DOHH2 (cell line): ENCODE data around the gene GOLGA5.

Source experiments
- H3F3A ChIP-seq: fragments of 200-600 bp; sonication (generic), shearing (Covaris generic); 2 replicates; pipeline ENCODE4 v1.6.0; 2016; ENCODE audit warnings: antibody characterized with exemption, mild to moderate bottlenecking; ENCODE audit not compliant: control insufficient read depth, insufficient read depth
- H3K27ac ChIP-seq: fragments of 200-600 bp; sonication (generic); 2 replicates; pipeline ENCODE4 v1.5.1; 2014; ENCODE audit warnings: low read depth, mild to moderate bottlenecking, low read length, moderate library complexity
- H3K27me3 ChIP-seq: fragments of 200-600 bp; sonication (generic); 2 replicates; pipeline ENCODE4 v1.6.1; 2014; ENCODE audit warnings: mild to moderate bottlenecking, low read length, mixed read lengths; ENCODE audit not compliant: control insufficient read depth
- H3K36me3 ChIP-seq: fragments of 200-600 bp; sonication (generic); 2 replicates; pipeline ENCODE4 v1.6.1; 2014; ENCODE audit warnings: mild to moderate bottlenecking, low read length, moderate library complexity, mixed read lengths; ENCODE audit not compliant: control insufficient read depth
- H3K4me1 ChIP-seq: fragments of 200-600 bp; sonication (generic); 2 replicates; pipeline ENCODE4 v1.6.1; 2014; ENCODE audit warnings: mild to moderate bottlenecking, low read length, mixed read lengths; ENCODE audit not compliant: control insufficient read depth
- H3K4me2 ChIP-seq: fragments of 200-600 bp; sonication (generic); 2 replicates; pipeline ENCODE4 v1.6.0; 2014; ENCODE audit warnings: mild to moderate bottlenecking, low read length, moderate library complexity
- H3K4me3 ChIP-seq: fragments of 200-600 bp; sonication (generic); 2 replicates; pipeline ENCODE4 v1.5.1; 2014; ENCODE audit warnings: mild to moderate bottlenecking, low read length, mixed read lengths
- H3K79me2 ChIP-seq: fragments of 200-600 bp; sonication (generic); 2 replicates; pipeline ENCODE4 v1.6.1; 2014; ENCODE audit warnings: mild to moderate bottlenecking, low read length, mixed read lengths; ENCODE audit not compliant: control insufficient read depth
- H3K9me2 ChIP-seq: fragments of 200-600 bp; sonication (generic); replicated peaks from 2 replicates; pipeline ENCODE4 v1.6.1; 2014; ENCODE audit warnings: mild to moderate bottlenecking, low read length, mixed read lengths; ENCODE audit not compliant: control insufficient read depth
- H3K9me3 ChIP-seq: fragments of 200-600 bp; sonication (generic); 2 replicates; pipeline ENCODE4 v1.6.1; 2014; ENCODE audit warnings: antibody characterized with exemption, low read length, mixed read lengths; ENCODE audit not compliant: control insufficient read depth, insufficient read depth
- H4K20me1 ChIP-seq: fragments of 200-600 bp; sonication (generic); 2 replicates; pipeline ENCODE4 v1.6.0; 2014; ENCODE audit warnings: low read depth, mild to moderate bottlenecking, antibody characterized with exemption, low read length, moderate library complexity; ENCODE audit not compliant: control insufficient read depth, insufficient read depth
- CTCF ChIP-seq: fragments of 200-600 bp; sonication (generic); IDR thresholded peaks from one replicate; pipeline ENCODE4 v1.5.1; 2014; ENCODE audit warnings: antibody characterized with exemption, mild to moderate bottlenecking, low read depth, low read length; ENCODE audit not compliant: poor library complexity, severe bottlenecking
- EZH2phosphoT487 ChIP-seq: fragments of 200-600 bp; sonication (generic); IDR thresholded peaks from 2 replicates; pipeline ENCODE4 v1.6.1; 2017; ENCODE audit warnings: borderline replicate concordance, mild to moderate bottlenecking, antibody characterized with exemption, low read length, moderate library complexity, mixed read lengths

GOLGA5 gene

DNA sequence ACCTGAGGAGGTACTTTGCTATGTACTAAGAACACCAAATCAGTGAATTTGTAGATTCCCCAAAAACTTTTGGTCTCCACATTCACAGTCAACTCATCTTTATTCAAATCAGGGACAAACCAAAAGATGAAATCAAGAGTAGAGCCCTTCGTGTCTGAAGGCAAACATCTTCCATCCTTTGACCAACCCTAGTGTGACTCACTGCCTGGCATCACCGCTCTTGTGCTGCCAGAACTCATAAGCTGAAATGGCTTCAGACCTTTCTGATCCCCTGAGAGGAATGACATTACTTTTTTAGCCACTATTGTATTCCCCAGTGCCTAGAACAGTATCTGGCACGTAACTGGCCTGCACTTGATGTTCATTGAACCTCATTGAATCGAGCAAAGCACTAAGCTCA lies 50.1 kb downstream of the GOLGA5 start:
- TF ChIP-seq EZH2phosphoT487: no peak
- TF ChIP-seq CTCF: no peak
- Histone ChIP-seq H3K9me3 (no peaks in the 10 kb centered on the region), H3K4me3 (no peak overlapping the region), H3F3A (no peaks in the 10 kb centered on the region), H3K27me3 (no peaks in the 10 kb centered on the region), H3K4me2 (no peak overlapping the region), H4K20me1 (no peaks in the 10 kb centered on the region), H3K79me2 (no peaks in the 10 kb centered on the region), H3K9me2 (no peaks in the 10 kb centered on the region), H3K4me1 (peaks cover 28% of the 10 kb centered on the region), H3K36me3 (peaks cover 8% of the 10 kb centered on the region; the same call in 1 of the 2 replicates), H3K27ac (no peak overlapping the region)

DNA sequence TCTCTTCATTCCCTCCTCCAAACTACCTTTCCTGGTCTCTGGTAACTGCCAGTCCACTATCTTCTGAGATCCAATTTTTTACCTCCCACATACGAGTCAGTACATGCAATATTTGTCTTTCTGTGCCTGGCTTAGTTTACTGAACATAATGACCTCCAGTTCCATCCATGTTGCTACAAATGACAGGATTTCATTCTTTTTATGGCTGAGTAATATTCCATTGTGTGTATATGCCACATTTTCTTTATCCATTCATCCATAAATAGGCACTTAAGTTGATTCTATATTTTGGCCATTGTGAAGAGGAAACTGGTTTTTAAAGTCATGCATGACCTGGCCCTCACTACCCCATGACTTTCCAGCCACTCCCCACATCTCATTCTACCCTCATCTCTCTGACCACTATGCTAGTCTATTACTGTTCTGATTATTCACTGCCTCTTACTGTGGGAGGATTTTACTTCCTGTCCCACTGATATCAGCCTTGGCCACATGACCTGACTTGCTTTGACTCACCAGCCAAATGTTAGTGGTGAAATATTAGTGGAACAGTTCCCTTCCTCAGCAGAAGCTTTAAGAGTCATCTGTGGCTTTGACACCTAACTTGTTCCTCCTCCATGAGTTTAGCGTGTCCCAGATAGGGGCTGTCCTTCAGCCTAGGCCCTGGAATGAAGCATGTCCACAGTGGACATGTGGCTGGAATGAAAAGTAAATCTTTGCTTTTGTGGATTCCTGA lies 52.2 kb downstream of the GOLGA5 start:
- Histone ChIP-seq H3K4me1 (peaks cover 47% of the 10 kb centered on the region), H3K4me3 (no peak overlapping the region), H3K36me3 (no peaks in the 10 kb centered on the region), H4K20me1 (no peaks in the 10 kb centered on the region), H3F3A (no peaks in the 10 kb centered on the region), H3K4me2 (no peak overlapping the region), H3K9me2 (no peaks in the 10 kb centered on the region), H3K9me3 (no peaks in the 10 kb centered on the region), H3K27me3 (no peaks in the 10 kb centered on the region), H3K27ac (no peak overlapping the region), H3K79me2 (no peaks in the 10 kb centered on the region)
- TF ChIP-seq CTCF (no peak), EZH2phosphoT487 (no peak)

DNA sequence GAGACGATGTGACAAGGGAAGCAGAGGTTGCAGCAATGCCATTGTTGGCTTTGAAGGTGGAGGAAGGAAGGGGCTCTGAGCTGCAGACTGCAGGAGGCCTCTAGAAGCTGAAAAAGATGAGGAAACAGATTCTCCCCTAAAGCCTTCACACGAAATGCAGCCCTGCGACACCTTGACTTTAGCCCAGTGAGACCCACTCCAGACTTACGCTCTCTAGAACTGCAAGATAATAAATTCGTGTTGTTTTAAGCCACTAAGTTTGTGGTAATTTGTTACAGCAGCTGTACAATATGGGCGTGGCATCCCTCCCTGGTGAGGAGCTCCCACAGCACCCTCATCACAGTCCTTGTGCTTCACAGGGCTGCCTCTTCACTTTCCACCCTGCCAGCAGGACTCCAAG lies 53.2 kb downstream of the GOLGA5 start:
- Histone ChIP-seq H3K79me2 (no peaks in the 10 kb centered on the region), H3K4me3 (no peak overlapping the region), H3K27me3 (no peaks in the 10 kb centered on the region), H4K20me1 (no peaks in the 10 kb centered on the region), H3K4me1 (peaks cover 47% of the 10 kb centered on the region), H3K4me2 (no peak overlapping the region), H3K27ac (no peak overlapping the region), H3F3A (no peaks in the 10 kb centered on the region), H3K36me3 (no peaks in the 10 kb centered on the region), H3K9me2 (no peaks in the 10 kb centered on the region), H3K9me3 (no peaks in the 10 kb centered on the region)
- TF ChIP-seq EZH2phosphoT487: no peak
- TF ChIP-seq CTCF: no peak
